Suprapubic skin (tissue), 4 donors: ENCODE measurements around the gene SLC18B1.

Experiments used
- POLR2A ChIP-seq, 2 donors: fragments of 450-650 bp; IDR thresholded peaks; one replicate each; pipeline ENCODE4 v1.6.1; 2017; ENCODE audit warnings: antibody characterized with exemption in 2 of 2, mild to moderate bottlenecking in 2 of 2, moderate library complexity in 2 of 2
- POLR2AphosphoS5 ChIP-seq, 3 donors: sonication (generic); formaldehyde crosslinking; IDR thresholded peaks; one replicate each; pipeline ENCODE4 v1.6.1; 2017; ENCODE audit warnings: antibody characterized with exemption in 3 of 3
- TF ChIP-seq, protein P1 (sequence below), 2 donors: fragments of 200-600 bp in 1 of 2; fragments of 450-650 bp in 1 of 2; sonication (generic) in 1 of 2; IDR thresholded peaks; one replicate each; pipeline ENCODE4 v1.5.1; 2016 to 2019; ENCODE audit warnings: antibody characterized with exemption in 2 of 2, mild to moderate bottlenecking in 1 of 2, moderate library complexity in 1 of 2

GRCh38 chr6:132795461-132795860 is 3.0 kb downstream of the SLC18B1 start:
- TF ChIP-seq, protein P1, sequence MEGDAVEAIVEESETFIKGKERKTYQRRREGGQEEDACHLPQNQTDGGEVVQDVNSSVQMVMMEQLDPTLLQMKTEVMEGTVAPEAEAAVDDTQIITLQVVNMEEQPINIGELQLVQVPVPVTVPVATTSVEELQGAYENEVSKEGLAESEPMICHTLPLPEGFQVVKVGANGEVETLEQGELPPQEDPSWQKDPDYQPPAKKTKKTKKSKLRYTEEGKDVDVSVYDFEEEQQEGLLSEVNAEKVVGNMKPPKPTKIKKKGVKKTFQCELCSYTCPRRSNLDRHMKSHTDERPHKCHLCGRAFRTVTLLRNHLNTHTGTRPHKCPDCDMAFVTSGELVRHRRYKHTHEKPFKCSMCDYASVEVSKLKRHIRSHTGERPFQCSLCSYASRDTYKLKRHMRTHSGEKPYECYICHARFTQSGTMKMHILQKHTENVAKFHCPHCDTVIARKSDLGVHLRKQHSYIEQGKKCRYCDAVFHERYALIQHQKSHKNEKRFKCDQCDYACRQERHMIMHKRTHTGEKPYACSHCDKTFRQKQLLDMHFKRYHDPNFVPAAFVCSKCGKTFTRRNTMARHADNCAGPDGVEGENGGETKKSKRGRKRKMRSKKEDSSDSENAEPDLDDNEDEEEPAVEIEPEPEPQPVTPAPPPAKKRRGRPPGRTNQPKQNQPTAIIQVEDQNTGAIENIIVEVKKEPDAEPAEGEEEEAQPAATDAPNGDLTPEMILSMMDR (IDR thresholded peaks at IDR 0.05): no peak
- TF ChIP-seq POLR2AphosphoS5 (IDR thresholded peaks at IDR 0.05): no peak
- TF ChIP-seq POLR2A (IDR thresholded peaks at IDR 0.05): no peak
